Activated naive CD8-positive, alpha-beta T cell treated with anti-CD3 and anti-CD28 coated beads for 36 hours (primary cell): ENCODE data around the gene MS4A14. TPM values are rescaled to one million over a fixed set of nuclear protein-coding genes. Genes with fewer than 3 reads are reported as not detected.
A peak's percentile ranks its signal among the peaks of the same experiment; 100 is the strongest.
"Not testable (repeated sequence)": the region's sequence is repeated elsewhere in the genome, so short reads cannot be mapped to it uniquely, and the experiment has no call there.

Experiments
- DNase-seq: peaks from one replicate; pipeline ENCODE4 v3.0.0; 2021
- H3K27ac Mint-ChIP-seq: one replicate; pipeline ENCODE4 v1.8.0; 2022; ENCODE audit warnings: mild to moderate bottlenecking, moderate library complexity, mixed read lengths
- H3K27me3 Mint-ChIP-seq: one replicate; pipeline ENCODE4 v1.8.0; 2022; ENCODE audit warnings: mild to moderate bottlenecking, mixed read lengths
- H3K36me3 Mint-ChIP-seq: one replicate; pipeline ENCODE4 v1.8.0; 2021; ENCODE audit warnings: mild to moderate bottlenecking, mixed read lengths
- H3K4me1 Mint-ChIP-seq: one replicate; pipeline ENCODE4 v1.8.0; 2021; ENCODE audit warnings: mixed read lengths
- H3K4me3 Mint-ChIP-seq: one replicate; pipeline ENCODE4 v1.8.0; 2022; ENCODE audit warnings: mild to moderate bottlenecking, moderate library complexity, mixed read lengths
- H3K9me3 Mint-ChIP-seq: one replicate; pipeline ENCODE4 v1.8.0; 2022; ENCODE audit warnings: mixed read lengths
- total RNA-seq, 2 experiments: library from RNA; stranded (reverse); gene quantifications; one replicate each; pipeline ENCODE4 v1.2.3, GENCODE V29; 2021

The MS4A14 gene
- total RNA-seq, 2 experiments from 2014 or later = not detected

DNA sequence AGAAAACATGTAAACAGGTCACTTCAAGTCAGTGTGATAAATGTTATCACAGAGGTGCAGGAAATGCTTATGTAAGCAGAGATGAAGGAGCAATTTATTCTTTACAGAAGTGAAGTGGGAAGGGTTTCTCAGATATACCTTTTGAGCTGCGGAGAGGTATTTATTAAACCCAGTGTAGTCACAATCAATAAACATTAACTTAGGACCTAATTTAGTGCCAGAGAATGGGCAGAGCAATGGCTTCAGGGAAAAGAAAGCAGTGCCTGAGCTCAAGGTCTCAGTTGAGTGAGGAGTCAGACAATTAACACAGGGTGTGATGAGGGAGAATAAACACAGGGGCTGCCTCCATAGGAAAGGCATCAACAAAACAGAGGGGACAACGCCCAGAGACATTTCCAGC is 35.0 kb downstream of the MS4A14 start:
- Mint-ChIP-seq H3K9me3 (no peaks in the 10 kb centered on the region), H3K4me1 (no peaks in the 10 kb centered on the region), H3K36me3 (no peaks in the 10 kb centered on the region), H3K27ac (no peak overlapping the region), H3K4me3 (no peak overlapping the region), H3K27me3 (peaks cover 26% of the 10 kb centered on the region)
- DNase-seq = no peak

- Mint-ChIP-seq H3K27ac (no peak overlapping the region), H3K4me1 (no peaks in the 10 kb centered on the region), H3K36me3 (no peaks in the 10 kb centered on the region), H3K4me3 (no peak overlapping the region), H3K27me3 (peaks cover 13% of the 10 kb centered on the region), H3K9me3 (no peaks in the 10 kb centered on the region)
- DNase-seq = no peak
Observed at GRCh38 chr11:60433401-60433800, 37.1 kb downstream of the MS4A14 start.

- Mint-ChIP-seq H3K4me1 (peaks cover 15% of the 10 kb centered on the region), H3K9me3 (peaks cover 5% of the 10 kb centered on the region), H3K27ac (no peak overlapping the region), H3K27me3 (no peaks in the 10 kb centered on the region), H3K4me3 (no peak overlapping the region), H3K36me3 (no peaks in the 10 kb centered on the region)
- no peak for DNase-seq
Observed at GRCh38 chr11:60447070-60447469, 50.8 kb downstream of the MS4A14 start.

DNA sequence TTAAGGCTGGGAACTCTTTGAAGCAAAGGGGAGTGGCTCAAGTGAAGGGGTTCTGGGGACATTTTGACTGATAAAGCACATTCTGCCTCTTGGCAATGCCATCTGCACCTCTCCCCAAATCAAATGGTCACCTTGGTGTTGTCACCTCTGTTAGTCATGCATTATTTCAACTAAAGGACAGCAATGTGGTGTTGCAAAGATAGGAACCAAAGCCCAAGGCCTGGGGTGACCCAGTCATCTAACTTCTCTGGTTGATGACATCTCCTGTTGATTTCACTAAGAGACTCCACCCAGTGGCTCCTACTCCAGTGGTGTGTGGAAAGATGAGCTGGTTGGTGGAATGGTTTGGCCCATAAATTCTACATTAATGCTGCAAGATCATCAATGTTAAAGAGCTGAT is 51.6 kb downstream of the MS4A14 start:
- DNase-seq = no peak
- Mint-ChIP-seq H3K9me3 (peaks cover 5% of the 10 kb centered on the region), H3K36me3 (no peaks in the 10 kb centered on the region), H3K27me3 (no peaks in the 10 kb centered on the region), H3K27ac (no peak overlapping the region), H3K4me3 (no peak overlapping the region), H3K4me1 (peaks cover 15% of the 10 kb centered on the region)

DNA sequence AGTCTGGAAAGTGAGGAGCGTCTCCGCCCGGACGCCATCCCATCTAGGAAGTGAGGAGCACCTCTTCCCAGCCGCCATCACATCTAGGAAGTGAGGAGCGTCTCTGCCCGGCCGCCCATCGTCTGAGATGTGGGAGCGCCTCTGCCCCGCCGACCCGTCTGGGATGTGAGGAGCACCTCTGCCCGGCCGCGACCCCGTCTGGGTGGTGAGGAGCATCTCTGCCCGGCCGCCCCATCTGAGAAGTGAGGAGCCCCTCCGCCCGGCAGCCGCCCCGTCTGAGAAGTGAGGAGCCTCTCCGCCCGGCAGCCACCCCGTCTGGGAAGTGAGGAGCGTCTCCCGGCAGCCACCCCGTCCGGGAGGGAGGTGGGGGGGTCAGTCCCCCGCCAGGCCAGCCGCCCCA is 54.9 kb downstream of the MS4A14 start:
- H3K36me3 Mint-ChIP-seq, H3K4me3 Mint-ChIP-seq, H3K9me3 Mint-ChIP-seq, H3K27ac Mint-ChIP-seq, H3K27me3 Mint-ChIP-seq, DNase-seq: not testable (repeated sequence)
- H3K4me1 Mint-ChIP-seq = peaks cover 15% of the 10 kb centered on the region

GRCh38 chr11:60454212-60454611 is 58.0 kb downstream of the MS4A14 start:
- H3K4me1 Mint-ChIP-seq = peaks cover 5% of the 10 kb centered on the region
- DNase-seq = no peak
- H3K9me3 Mint-ChIP-seq = peaks cover 5% of the 10 kb centered on the region
- no peak overlapping the region for H3K4me3 Mint-ChIP-seq
- peak overlapping the region; percentile 10 for H3K27ac Mint-ChIP-seq
- peaks cover 5% of the 10 kb centered on the region for H3K27me3 Mint-ChIP-seq
- H3K36me3 Mint-ChIP-seq = no peaks in the 10 kb centered on the region

GRCh38 chr11:60455531-60456042 is 59.3 kb downstream of the MS4A14 start, which contains the start of gene MS4A1:
Gene MS4A1, plus strand, starts transcription at chr11:60455847. Its CDS starts 6,528 bp downstream, at chr11:60462375.
- H3K27ac Mint-ChIP-seq = no peak within 1 kb of the TSS
- no peaks in the 10 kb centered on the region for H3K36me3 Mint-ChIP-seq
- peaks cover under 1% of the 10 kb centered on the region for H3K9me3 Mint-ChIP-seq
- peaks cover 5% of the 10 kb centered on the region for H3K27me3 Mint-ChIP-seq
- H3K4me3 Mint-ChIP-seq = peak within 1 kb of the TSS; percentile 42
- H3K4me1 Mint-ChIP-seq = peaks cover 5% of the 10 kb centered on the region
- DNase-seq = no peak

DNA sequence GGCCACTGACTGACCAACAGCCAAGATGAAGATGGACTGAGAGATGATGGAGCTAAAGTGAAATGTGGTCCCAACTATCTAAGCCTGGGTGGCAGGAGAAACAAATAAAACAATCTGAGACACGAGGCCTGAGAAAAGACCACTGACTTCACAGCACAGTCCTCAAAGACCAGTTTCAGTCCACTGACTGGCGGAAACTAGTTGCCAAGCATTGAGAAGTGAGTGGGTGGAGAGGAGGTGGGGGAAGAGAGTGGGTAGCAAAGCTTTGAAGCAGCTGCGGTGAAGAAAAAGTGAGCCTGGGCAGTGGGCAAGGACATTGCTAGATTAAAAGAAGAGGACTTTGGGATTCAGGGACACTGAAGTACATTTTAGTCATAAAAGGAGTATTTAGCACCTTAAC is 61.3 kb downstream of the MS4A14 start:
- Mint-ChIP-seq H3K27ac (no peak overlapping the region), H3K9me3 (no peaks in the 10 kb centered on the region), H3K27me3 (peaks cover 5% of the 10 kb centered on the region), H3K36me3 (no peaks in the 10 kb centered on the region), H3K4me1 (peaks cover 5% of the 10 kb centered on the region), H3K4me3 (peak overlapping the region; percentile 19)
- DNase-seq = no peak

DNA sequence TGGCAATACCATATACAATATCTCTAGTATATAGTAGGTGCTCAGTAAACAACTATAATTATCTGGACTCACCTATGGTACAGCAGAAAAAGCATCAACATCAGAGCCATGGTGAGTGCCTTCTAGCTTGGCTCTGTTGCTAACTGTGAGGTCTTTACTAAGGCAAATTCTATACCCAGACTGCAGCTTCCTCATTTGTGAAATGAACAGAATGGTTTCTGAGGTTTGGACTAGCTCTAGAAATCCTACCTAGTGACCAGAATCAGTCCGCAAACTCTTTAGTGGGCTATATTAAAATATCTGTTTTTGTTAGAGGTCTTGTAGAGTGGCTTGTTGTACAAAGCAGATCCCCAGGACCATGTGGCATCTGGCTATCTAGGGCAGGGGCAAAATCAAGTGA is 63.1 kb downstream of the MS4A14 start:
- H3K27ac Mint-ChIP-seq = no peak overlapping the region
- H3K27me3 Mint-ChIP-seq = peaks cover 10% of the 10 kb centered on the region
- DNase-seq = no peak
- no peak overlapping the region for H3K4me3 Mint-ChIP-seq
- H3K4me1 Mint-ChIP-seq = peaks cover 7% of the 10 kb centered on the region
- H3K36me3 Mint-ChIP-seq = no peaks in the 10 kb centered on the region
- no peaks in the 10 kb centered on the region for H3K9me3 Mint-ChIP-seq

Other genes with a start within 250 kb of the MS4A14 start
- not detected for gene MS4A6A, start 213.4 kb upstream of the MS4A14 start, total RNA-seq
- gene MS4A4E, start 153.3 kb upstream of the MS4A14 start, total RNA-seq = not detected
- not detected for gene MS4A4A, start 115.8 kb upstream of the MS4A14 start, total RNA-seq
- not detected for gene MS4A6E, start 69.2 kb upstream of the MS4A14 start, total RNA-seq
- under 1 TPM in 1 of 2 experiments, not detected in 1; 0.41 TPM for gene MS4A7, start 17.9 kb upstream of the MS4A14 start, total RNA-seq
- not detected for gene MS4A5, start 33.1 kb downstream of the MS4A14 start, total RNA-seq
- gene MS4A1, start 59.4 kb downstream of the MS4A14 start, total RNA-seq = 1 to 10 TPM; 7.1 to 7.3 TPM
- gene MS4A12, start 96.3 kb downstream of the MS4A14 start, total RNA-seq = not detected
- not detected for gene MS4A13, start 118.9 kb downstream of the MS4A14 start, total RNA-seq